Ishikawa (cell line): ENCODE results near the gene A3GALT2.

ENCODE experiments used
- CEBPB ChIP-seq: IDR thresholded peaks from 2 replicates; pipeline ENCODE4 v1.6.1; 2012
- CREB1 ChIP-seq: IDR thresholded peaks from 2 replicates; pipeline ENCODE4 v1.6.1; 2012; ENCODE audit warnings: low read depth
- EGR1 ChIP-seq: IDR thresholded peaks from 2 replicates; pipeline ENCODE4 v1.6.1; 2012
- EP300 ChIP-seq: IDR thresholded peaks from 2 replicates; pipeline ENCODE4 v1.6.1; 2012; ENCODE audit warnings: borderline replicate concordance
- FOXM1 ChIP-seq: IDR thresholded peaks from 2 replicates; pipeline ENCODE4 v1.6.1; 2012; ENCODE audit warnings: low read depth, borderline replicate concordance
- RAD21 ChIP-seq: IDR thresholded peaks from 2 replicates; pipeline ENCODE4 v1.6.1; 2012; ENCODE audit warnings: low read depth
- TAF1 ChIP-seq: IDR thresholded peaks from 2 replicates; pipeline ENCODE4 v1.6.1; 2012; ENCODE audit warnings: low read depth, mild to moderate bottlenecking
- TCF12 ChIP-seq: IDR thresholded peaks from 2 replicates; pipeline ENCODE4 v1.6.1; 2012; ENCODE audit warnings: low read depth
- USF1 ChIP-seq: IDR thresholded peaks from 2 replicates; pipeline ENCODE4 v1.6.1; 2012
- YY1 ChIP-seq: IDR thresholded peaks from 2 replicates; pipeline ENCODE4 v1.6.1; 2012; ENCODE audit warnings: low read depth
- ZBTB7A ChIP-seq: IDR thresholded peaks from 2 replicates; pipeline ENCODE4 v1.6.1; 2012; ENCODE audit warnings: low read depth
- TF ChIP-seq, protein P1 (sequence below): IDR thresholded peaks from 2 replicates; pipeline ENCODE4 v1.6.1; 2012; ENCODE audit warnings: low read depth, mild to moderate bottlenecking

- no peak for TF ChIP-seq USF1
- TF ChIP-seq, protein P1, sequence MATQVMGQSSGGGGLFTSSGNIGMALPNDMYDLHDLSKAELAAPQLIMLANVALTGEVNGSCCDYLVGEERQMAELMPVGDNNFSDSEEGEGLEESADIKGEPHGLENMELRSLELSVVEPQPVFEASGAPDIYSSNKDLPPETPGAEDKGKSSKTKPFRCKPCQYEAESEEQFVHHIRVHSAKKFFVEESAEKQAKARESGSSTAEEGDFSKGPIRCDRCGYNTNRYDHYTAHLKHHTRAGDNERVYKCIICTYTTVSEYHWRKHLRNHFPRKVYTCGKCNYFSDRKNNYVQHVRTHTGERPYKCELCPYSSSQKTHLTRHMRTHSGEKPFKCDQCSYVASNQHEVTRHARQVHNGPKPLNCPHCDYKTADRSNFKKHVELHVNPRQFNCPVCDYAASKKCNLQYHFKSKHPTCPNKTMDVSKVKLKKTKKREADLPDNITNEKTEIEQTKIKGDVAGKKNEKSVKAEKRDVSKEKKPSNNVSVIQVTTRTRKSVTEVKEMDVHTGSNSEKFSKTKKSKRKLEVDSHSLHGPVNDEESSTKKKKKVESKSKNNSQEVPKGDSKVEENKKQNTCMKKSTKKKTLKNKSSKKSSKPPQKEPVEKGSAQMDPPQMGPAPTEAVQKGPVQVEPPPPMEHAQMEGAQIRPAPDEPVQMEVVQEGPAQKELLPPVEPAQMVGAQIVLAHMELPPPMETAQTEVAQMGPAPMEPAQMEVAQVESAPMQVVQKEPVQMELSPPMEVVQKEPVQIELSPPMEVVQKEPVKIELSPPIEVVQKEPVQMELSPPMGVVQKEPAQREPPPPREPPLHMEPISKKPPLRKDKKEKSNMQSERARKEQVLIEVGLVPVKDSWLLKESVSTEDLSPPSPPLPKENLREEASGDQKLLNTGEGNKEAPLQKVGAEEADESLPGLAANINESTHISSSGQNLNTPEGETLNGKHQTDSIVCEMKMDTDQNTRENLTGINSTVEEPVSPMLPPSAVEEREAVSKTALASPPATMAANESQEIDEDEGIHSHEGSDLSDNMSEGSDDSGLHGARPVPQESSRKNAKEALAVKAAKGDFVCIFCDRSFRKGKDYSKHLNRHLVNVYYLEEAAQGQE: no peak
- TF ChIP-seq TCF12: no peak
- TF ChIP-seq CREB1: no peak
- TF ChIP-seq YY1: no peak
- TF ChIP-seq EP300: no peak
- no peak for TF ChIP-seq FOXM1
- TF ChIP-seq CEBPB: no peak
- no peak for TF ChIP-seq TAF1
- TF ChIP-seq ZBTB7A: no peak
- TF ChIP-seq RAD21: no peak
- TF ChIP-seq EGR1: no peak
These were observed 49.0 kb downstream of the A3GALT2 start for GRCh38 chr1:33271666-33272505.
